Esophagus (tissue), 2 donors: ENCODE data around the gene OTOP1. TPM values are rescaled to one million over a fixed set of nuclear protein-coding genes. Genes with fewer than 3 reads are reported as not detected.

Source experiments
- H3K27ac ChIP-seq, 2 donors: one replicate each; pipeline ENCODE4 v1.5.1; 2013; ENCODE audit warnings: low read depth in 2 of 2, mild to moderate bottlenecking in 2 of 2, inconsistent platforms in 1 of 2, low read length in 1 of 2, moderate library complexity in 1 of 2
- H3K27me3 ChIP-seq, 2 donors: one replicate each; pipeline ENCODE4 v1.6.1; 2013; ENCODE audit warnings: low read length in 2 of 2, control low read depth in 1 of 2, mild to moderate bottlenecking in 1 of 2; ENCODE audit not compliant: insufficient read depth in 2 of 2, control insufficient read depth in 1 of 2
- H3K36me3 ChIP-seq, 2 donors: one replicate each; pipeline ENCODE4 v1.6.1; 2013; ENCODE audit warnings: low read length in 1 of 2; ENCODE audit not compliant: control insufficient read depth in 2 of 2, insufficient read depth in 2 of 2
- H3K4me1 ChIP-seq, 2 donors: one replicate each; pipeline ENCODE4 v1.6.1; 2013; ENCODE audit warnings: low read length in 1 of 2; ENCODE audit not compliant: control insufficient read depth in 2 of 2, insufficient read depth in 2 of 2
- H3K4me3 ChIP-seq, 2 donors: one replicate each; pipeline ENCODE4 v1.5.1; 2013; ENCODE audit warnings: low read length in 2 of 2, mild to moderate bottlenecking in 2 of 2, low read depth in 1 of 2, moderate library complexity in 1 of 2
- H3K9me3 ChIP-seq, 2 donors: one replicate each; pipeline ENCODE4 v1.6.1; 2013; ENCODE audit warnings: mild to moderate bottlenecking in 2 of 2, low read depth in 1 of 2, low read length in 1 of 2, moderate library complexity in 1 of 2; ENCODE audit not compliant: control insufficient read depth in 2 of 2, insufficient read depth in 1 of 2
- WGBS, 2 donors: extraction: QIAGEN DNeasy Blood & Tissue Kit; methylation state at CpG; one replicate each; pipeline ENCODE4 v1.1.7; 2013; 5-methylcytosine and 5-hydroxymethylcytosine counted together
- polyA plus RNA-seq, 2 donors: library from polyadenylated mRNA; stranded (reverse); fragments of 200-250 nt; gene quantifications; one replicate each; pipeline ENCODE4 v1.2.3, GENCODE V29; 2013
- donor health status: healthy with polysubstance abuse.
- donor health status: Bipolar disorder and iron deficiency.

OTOP1 gene, protein sequence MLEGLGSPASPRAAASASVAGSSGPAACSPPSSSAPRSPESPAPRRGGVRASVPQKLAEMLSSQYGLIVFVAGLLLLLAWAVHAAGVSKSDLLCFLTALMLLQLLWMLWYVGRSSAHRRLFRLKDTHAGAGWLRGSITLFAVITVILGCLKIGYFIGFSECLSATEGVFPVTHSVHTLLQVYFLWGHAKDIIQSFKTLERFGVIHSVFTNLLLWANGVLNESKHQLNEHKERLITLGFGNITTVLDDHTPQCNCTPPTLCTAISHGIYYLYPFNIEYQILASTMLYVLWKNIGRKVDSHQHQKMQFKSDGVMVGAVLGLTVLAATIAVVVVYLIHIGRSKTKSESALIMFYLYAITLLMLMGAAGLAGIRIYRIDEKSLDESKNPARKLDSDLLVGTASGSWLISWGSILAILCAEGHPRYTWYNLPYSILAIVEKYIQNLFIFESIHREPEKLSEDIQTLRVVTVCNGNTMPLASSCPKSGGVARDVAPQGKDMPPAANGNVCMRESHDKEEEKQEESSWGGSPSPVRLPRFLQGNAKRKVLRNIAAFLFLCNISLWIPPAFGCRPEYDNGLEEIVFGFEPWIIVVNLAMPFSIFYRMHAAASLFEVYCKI
- polyA plus RNA-seq = under 1 TPM; 0.12 to 0.13 TPM

DNA sequence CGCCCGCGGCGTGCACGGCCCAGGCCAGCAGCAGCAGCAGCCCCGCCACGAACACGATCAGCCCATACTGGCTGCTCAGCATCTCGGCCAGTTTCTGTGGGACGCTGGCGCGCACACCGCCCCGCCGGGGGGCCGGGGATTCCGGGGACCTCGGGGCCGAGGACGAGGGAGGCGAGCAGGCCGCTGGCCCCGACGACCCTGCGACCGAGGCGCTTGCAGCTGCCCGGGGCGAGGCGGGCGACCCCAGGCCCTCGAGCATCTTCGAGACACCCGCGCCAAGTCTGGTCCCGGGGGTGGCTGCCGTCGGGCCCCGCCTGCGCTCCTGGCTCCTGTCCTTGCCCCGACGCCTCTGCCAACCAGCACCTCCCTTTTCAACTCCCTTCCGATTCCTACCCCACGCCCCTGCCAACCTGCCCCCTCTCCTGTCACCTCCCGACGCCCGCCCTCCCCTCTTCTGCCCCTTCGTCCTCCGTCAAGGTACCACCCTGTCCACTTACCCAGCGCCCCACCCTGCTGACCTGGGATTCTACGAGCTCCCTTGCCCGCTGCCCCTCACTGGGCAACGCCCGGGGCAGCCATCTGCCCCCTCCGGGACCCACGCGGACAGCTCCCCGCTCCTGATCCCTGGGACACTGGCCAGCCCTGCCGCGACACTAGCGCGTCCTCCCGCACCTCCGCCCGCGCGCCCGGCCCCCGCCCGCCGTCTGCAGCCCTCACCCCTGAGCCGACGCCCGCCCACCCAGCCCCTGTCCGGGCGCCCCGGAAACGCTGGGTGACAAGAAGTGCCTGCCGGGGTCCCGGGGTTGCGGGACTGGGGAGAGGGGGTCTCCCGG lies at the start of gene OTOP1:
TSS of gene OTOP1 (minus strand) at position 324 of the 833 bp plus-strand sequence. CDS start at position 259, 65 bp downstream.
- no peak within 1 kb of the TSS for H3K27ac ChIP-seq
- WGBS, 2 donors = 13 to 19% methylated on average over 69 to 82 of the region's 82 CpGs
- no peaks in the 10 kb centered on the region for H3K36me3 ChIP-seq
- H3K27me3 ChIP-seq = peaks cover 4 to 9% of the 10 kb centered on the region in 2 donors
- H3K4me1 ChIP-seq = peaks cover 2 to 4% of the 10 kb centered on the region in 2 donors
- peaks cover 0 to 11% of the 10 kb centered on the region in 2 donors for H3K9me3 ChIP-seq
- H3K4me3 ChIP-seq = no peak within 1 kb of the TSS

DNA sequence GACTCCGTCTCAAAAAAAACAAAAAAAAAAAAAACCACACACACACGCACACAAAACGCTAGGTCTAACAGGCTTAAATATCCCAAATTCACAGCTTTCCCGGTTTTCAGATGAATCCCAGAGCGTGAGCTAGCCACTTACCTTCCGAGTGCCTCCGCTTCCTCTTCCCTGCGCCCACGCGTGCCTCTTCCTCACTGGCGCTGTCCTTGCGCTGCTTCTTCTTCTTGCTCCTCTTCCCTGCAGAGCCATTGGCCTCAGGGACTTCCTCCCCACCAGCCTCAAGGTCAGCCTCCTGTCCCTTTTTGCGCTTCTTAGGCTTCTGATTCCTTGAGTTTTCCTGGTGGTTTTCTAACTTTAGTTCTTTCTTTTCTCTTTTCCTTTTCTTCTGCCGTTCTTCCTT lies 47.5 kb upstream of the OTOP1 start:
- Histone ChIP-seq H3K9me3 (no peaks in the 10 kb centered on the region), H3K4me3 (no peak overlapping the region), H3K4me1 (no peaks in the 10 kb centered on the region), H3K27me3 (no peaks in the 10 kb centered on the region), H3K27ac (no peak overlapping the region), H3K36me3 (peaks cover 22 to 36% of the 10 kb centered on the region in 2 donors)
- WGBS, 2 donors = 94 to 95% methylated on average over 14 of the region's 14 CpGs

DNA sequence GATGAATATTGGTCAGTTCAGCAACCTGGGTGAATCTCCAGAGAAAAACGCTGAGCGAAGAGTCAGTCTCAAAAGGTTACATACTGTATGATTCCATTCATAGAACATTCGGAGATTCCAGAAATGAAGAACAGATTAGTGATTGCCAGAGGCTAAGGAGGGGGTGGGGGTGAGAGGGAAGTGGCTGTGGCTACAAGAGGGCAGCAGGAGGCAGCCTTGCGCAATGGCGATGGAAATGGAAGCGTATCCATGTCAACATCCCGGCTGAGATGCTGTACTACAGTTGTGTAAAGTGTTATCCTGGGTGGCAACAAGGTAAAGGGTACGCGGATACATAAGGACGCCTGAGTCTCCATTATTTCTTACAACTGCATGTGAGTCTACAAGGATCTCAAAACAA lies 45.2 kb upstream of the OTOP1 start:
- H3K36me3 ChIP-seq = peaks cover 14 to 22% of the 10 kb centered on the region in 2 donors

DNA sequence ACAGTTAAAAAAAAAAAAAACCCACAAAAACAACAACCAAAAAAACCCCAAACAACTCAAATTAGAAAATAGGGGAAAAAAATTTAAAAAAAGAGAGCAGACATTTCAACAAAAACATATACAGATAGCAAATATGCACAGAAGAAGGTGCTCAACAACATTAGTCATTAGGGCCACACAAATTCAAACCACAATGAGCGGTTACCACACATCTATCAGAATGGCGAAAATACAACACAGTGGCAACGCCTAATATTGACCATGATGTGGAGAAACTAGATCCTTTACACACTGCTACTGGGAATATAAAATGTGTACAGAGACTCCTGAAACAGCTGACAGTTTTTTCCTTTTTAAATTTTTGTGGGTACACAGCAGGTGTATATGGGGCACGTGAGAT lies 43.8 kb upstream of the OTOP1 start:
- Histone ChIP-seq H3K36me3 (peaks cover 12 to 18% of the 10 kb centered on the region in 2 donors), H3K9me3 (no peaks in the 10 kb centered on the region), H3K4me1 (no peaks in the 10 kb centered on the region), H3K27me3 (no peaks in the 10 kb centered on the region), H3K4me3 (no peak overlapping the region), H3K27ac (no peak overlapping the region)
- WGBS, 2 donors = 79 to 81% methylated on average over 4 of the region's 4 CpGs

More for the DNA sequence above, 45.2 kb upstream of the OTOP1 start:
- H3K4me3 ChIP-seq = no peak overlapping the region
- no peaks in the 10 kb centered on the region for H3K4me1 ChIP-seq
- H3K27me3 ChIP-seq = no peaks in the 10 kb centered on the region
- WGBS, 2 donors = 85 to 91% methylated on average over 10 of the region's 10 CpGs
- H3K27ac ChIP-seq = no peak overlapping the region
- no peaks in the 10 kb centered on the region for H3K9me3 ChIP-seq

DNA sequence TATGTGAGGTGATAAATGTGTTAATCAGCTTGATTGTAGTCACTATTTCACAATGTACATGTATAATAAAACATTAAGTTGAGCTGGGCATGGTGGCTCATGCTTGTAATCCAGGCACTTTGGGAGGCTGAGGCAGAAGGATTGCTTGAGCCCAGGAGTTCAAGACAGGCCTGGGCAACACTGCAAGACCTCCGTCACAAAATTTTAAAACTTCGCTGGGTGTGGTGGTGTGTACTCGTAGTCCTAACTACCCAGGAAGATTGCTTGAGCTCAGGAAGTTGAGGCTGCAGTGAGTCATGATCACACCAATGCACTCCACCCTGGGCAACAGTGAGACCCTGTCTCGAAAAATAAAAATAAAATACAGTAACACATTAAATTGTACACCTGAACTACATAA lies 43.1 kb upstream of the OTOP1 start:
- no peak overlapping the region for H3K4me3 ChIP-seq
- no peaks in the 10 kb centered on the region for H3K4me1 ChIP-seq
- H3K27me3 ChIP-seq = no peaks in the 10 kb centered on the region
- no peaks in the 10 kb centered on the region for H3K9me3 ChIP-seq
- 78 to 85% methylated on average over 4 of the region's 4 CpGs for WGBS, 2 donors
- no peak overlapping the region for H3K27ac ChIP-seq
- peaks cover 12 to 18% of the 10 kb centered on the region in 2 donors for H3K36me3 ChIP-seq

DNA sequence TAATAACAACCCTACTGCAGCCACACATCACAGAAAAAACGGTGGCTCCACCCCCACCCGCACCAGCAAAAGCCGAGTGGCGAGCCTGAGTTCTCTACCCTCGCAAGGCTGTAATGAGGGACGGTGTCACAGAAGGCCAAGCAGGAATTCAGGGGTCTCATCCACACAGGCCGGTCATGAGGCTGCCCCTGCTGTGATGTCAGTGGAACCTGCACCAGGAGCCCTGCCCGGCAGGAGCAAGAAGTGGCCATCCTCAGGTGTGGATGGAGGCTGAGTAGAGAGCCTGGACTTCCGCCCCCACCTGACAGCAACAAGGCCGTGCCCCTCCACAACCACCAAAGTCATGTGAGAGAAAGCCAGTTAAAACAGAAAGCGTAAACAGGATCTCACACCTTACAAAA lies 42.6 kb upstream of the OTOP1 start:
- no peaks in the 10 kb centered on the region for H3K4me1 ChIP-seq
- no peaks in the 10 kb centered on the region for H3K27me3 ChIP-seq
- no peaks in the 10 kb centered on the region for H3K9me3 ChIP-seq
- 86 to 92% methylated on average over 11 of the region's 11 CpGs for WGBS, 2 donors
- peaks cover 12 to 18% of the 10 kb centered on the region in 2 donors for H3K36me3 ChIP-seq
- no peak overlapping the region for H3K27ac ChIP-seq
- no peak overlapping the region for H3K4me3 ChIP-seq

DNA sequence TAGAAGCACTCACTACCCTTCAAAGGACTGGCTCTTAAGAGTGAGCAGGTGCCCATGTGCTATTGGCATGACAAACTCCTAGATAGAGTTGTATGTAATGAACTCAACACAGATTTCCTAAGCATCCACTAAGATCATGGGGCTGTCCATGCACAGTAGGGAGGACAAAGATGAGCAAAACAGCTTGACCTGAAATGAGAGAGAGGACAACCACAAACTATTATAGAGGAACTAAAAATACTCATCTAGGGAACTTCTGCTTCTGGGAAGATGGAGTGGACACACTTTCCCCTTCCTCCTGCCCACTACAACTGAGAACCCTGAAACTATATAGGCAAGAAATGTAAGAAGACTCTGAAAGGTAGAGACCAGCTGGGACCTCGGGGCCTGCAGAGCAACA lies 42.0 kb upstream of the OTOP1 start:
- Histone ChIP-seq H3K27me3 (no peaks in the 10 kb centered on the region), H3K36me3 (peaks cover 12 to 14% of the 10 kb centered on the region in 2 donors), H3K27ac (no peak overlapping the region), H3K9me3 (no peaks in the 10 kb centered on the region), H3K4me3 (no peak overlapping the region), H3K4me1 (no peaks in the 10 kb centered on the region)
- 86 to 90% methylated on average over 1 of the region's 1 CpG for WGBS, 2 donors

DNA sequence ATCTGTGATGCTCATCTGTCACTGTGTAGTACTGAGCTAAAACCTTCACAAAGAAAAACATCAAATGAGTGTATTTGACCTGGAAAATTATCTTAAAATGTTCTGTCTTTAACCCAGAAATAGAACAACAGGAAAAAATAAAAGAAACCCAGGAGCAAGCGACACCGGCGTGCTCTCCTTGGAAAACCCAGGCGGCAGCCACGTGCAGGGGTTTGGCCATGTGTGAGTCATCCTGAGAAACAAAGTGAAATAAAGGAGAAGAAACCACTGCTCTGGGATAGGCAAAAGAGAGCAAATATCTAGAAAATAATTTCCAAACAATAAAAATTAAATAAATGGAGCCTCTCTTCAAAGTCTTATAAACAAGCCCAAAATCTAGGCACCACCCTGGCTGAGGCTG lies 41.3 kb upstream of the OTOP1 start:
- Histone ChIP-seq H3K27me3 (no peaks in the 10 kb centered on the region), H3K4me3 (no peak overlapping the region), H3K27ac (no peak overlapping the region), H3K36me3 (peaks cover 5 to 8% of the 10 kb centered on the region in 2 donors), H3K4me1 (no peaks in the 10 kb centered on the region), H3K9me3 (no peaks in the 10 kb centered on the region)
- WGBS, 2 donors = 73 to 83% methylated on average over 5 of the region's 5 CpGs

DNA sequence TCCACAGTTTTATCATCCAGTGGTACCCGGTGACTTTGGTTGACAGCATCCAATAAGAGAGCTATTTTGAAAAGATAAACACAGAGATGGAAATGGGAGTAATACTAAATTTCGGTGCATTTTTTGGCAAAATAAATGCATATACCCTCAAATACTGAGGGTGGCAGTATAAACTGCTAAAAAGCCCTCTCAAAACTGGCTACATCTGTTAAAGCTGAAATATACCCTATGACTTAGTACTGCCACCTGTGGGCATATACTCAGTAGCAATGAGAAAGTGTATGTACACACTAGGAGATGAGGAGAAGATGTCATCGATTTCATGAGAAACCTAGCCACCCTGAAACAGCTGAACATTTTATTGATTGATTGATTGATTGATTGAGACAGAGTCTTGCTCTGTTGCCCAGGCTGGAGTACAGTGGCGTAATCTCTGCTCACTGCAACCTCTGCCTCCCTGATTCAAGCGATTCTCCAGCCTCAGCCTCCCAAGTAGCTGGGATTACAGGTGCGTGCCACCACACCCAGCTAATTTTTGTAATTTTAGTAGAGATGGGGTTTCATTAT lies 33.5 kb upstream of the OTOP1 start:
- no peaks in the 10 kb centered on the region for H3K27me3 ChIP-seq
- WGBS, 2 donors = 69 to 71% methylated on average over 6 of the region's 6 CpGs
- H3K9me3 ChIP-seq = no peaks in the 10 kb centered on the region
- no peaks in the 10 kb centered on the region for H3K36me3 ChIP-seq
- no peak overlapping the region for H3K27ac ChIP-seq
- no peaks in the 10 kb centered on the region for H3K4me1 ChIP-seq
- no peak overlapping the region for H3K4me3 ChIP-seq
